HG02885 (cell line): ENCODE data around the gene SLC2A1.

Experiments
- ATAC-seq: cut with Tn5 transposase; IDR thresholded peaks from one replicate; pipeline ENCODE4 v1.9.1; 2021; ENCODE audit warnings: mild to moderate bottlenecking; ENCODE audit not compliant: unreplicated experiment, poor library complexity

SLC2A1 gene

GRCh38 chr1:42958488-42959319 lies at the start of gene SLC2A1:
Gene SLC2A1 (minus strand): TSS chr1:42958868. CDS start chr1:42958651, 217 bp downstream.
- ATAC-seq, result peak; percentile 78

- ATAC-seq, result no peak
Measured at GRCh38 chr1:43007377-43008114, 48.9 kb upstream of the SLC2A1 start.

GRCh38 chr1:43005460-43006361 lies 47.0 kb upstream of the SLC2A1 start:
- ATAC-seq, result no peak

GRCh38 chr1:43004587-43005459 lies 46.2 kb upstream of the SLC2A1 start:
- ATAC-seq, result no peak

- no peak for ATAC-seq
Measured at GRCh38 chr1:43002766-43003165, 44.1 kb upstream of the SLC2A1 start.

GRCh38 chr1:43002116-43002515 lies 43.4 kb upstream of the SLC2A1 start:
- no peak for ATAC-seq

- ATAC-seq, result no peak
Measured at GRCh38 chr1:43001434-43001833, 42.8 kb upstream of the SLC2A1 start.

GRCh38 chr1:43000271-43000670 lies 41.6 kb upstream of the SLC2A1 start:
- ATAC-seq, result no peak

- no peak for ATAC-seq
Measured at GRCh38 chr1:42999308-42999707, 40.6 kb upstream of the SLC2A1 start.

- no peak for ATAC-seq
Measured at GRCh38 chr1:42998386-42998785, 39.7 kb upstream of the SLC2A1 start.

GRCh38 chr1:42996384-42996970 lies 37.8 kb upstream of the SLC2A1 start:
- no peak for ATAC-seq

GRCh38 chr1:42993502-42994136 lies 35.0 kb upstream of the SLC2A1 start:
- ATAC-seq, result no peak

- ATAC-seq, result no peak
Measured at GRCh38 chr1:42992054-42992571, 33.4 kb upstream of the SLC2A1 start.

GRCh38 chr1:42990757-42991346 lies 32.2 kb upstream of the SLC2A1 start:
- ATAC-seq, result no peak

GRCh38 chr1:42983693-42984092 lies 25.0 kb upstream of the SLC2A1 start:
- ATAC-seq, result no peak

GRCh38 chr1:42983253-42983652 lies 24.6 kb upstream of the SLC2A1 start:
- no peak for ATAC-seq

- ATAC-seq, result no peak
Measured at GRCh38 chr1:42982641-42983040, 24.0 kb upstream of the SLC2A1 start.

GRCh38 chr1:42981871-42982270 lies 23.2 kb upstream of the SLC2A1 start:
- ATAC-seq, result no peak
